Measurements from ENCODE around the gene ZNF599. TPM values are rescaled to one million over a fixed set of nuclear protein-coding genes. Genes with fewer than 3 reads are reported as not detected.
A peak's percentile ranks its signal among the peaks of the same experiment; 100 is the strongest.

ZNF599 gene
- total and polyA plus RNA-seq, 2 of the 13 experiments (the other 11 are each of a cell fraction or from before 2014, with no cell fraction given): 5.8 to 7.3 TPM

DNA sequence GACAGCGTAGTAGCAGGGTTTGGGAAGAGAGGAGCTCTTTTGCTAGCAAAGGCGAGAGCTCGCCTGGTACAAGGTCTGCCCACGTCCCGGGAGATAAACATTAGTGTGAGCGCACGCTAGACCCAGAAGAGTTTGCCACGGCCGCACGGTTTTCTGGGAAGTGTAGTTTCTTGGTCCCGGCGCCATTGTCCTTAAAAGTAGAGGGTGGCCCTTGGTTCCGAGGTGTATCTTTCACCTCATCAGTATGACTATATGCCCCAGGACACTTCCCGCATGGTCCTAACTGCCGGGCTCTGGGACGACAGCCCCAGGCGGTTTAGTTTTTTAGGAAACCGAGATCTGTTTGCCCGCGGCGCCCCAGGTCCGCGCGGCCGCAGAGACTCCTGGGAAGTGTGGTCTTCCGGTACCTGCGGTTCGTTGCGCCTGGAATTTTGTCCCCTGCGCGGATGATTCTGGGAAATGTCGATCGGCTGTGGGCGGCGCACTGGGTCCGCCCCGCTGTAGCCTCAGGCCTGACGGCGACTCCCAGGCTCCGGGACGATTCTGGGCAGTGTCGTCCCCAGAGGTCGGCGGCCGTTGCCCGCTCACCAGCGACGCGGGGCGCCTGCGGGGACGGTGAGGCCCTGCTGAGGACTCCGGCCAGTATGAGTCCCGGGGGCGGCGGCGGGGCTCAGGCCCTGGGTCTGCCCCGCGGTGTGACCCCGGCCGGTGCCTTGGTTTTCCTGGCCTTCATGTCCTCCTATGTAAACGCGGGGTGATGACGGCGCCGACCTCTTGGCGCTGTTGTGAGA is 39.1 kb downstream of the ZNF599 start, which contains the start of gene ZNF181 (continued):
- TF ChIP-seq, protein P1, sequence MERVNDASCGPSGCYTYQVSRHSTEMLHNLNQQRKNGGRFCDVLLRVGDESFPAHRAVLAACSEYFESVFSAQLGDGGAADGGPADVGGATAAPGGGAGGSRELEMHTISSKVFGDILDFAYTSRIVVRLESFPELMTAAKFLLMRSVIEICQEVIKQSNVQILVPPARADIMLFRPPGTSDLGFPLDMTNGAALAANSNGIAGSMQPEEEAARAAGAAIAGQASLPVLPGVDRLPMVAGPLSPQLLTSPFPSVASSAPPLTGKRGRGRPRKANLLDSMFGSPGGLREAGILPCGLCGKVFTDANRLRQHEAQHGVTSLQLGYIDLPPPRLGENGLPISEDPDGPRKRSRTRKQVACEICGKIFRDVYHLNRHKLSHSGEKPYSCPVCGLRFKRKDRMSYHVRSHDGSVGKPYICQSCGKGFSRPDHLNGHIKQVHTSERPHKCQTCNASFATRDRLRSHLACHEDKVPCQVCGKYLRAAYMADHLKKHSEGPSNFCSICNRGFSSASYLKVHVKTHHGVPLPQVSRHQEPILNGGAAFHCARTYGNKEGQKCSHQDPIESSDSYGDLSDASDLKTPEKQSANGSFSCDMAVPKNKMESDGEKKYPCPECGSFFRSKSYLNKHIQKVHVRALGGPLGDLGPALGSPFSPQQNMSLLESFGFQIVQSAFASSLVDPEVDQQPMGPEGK (CRISPR knock-in tag; IDR thresholded peaks at IDR 0.05): peak; percentile 49
- TF ChIP-seq ZNF496 (CRISPR knock-in tag; IDR thresholded peaks at IDR 0.05; ENCODE audit: insufficient replicate concordance) (no peak), HNF4A (CRISPR knock-in tag; IDR thresholded peaks at IDR 0.05) (peak; percentile 57), ZNF569 (CRISPR knock-in tag; IDR thresholded peaks at IDR 0.05; ENCODE audit: borderline replicate concordance) (no peak), RFXAP (CRISPR knock-in tag; IDR thresholded peaks at IDR 0.05; ENCODE audit: borderline replicate concordance) (no peak), SMAD3 (CRISPR knock-in tag; IDR thresholded peaks at IDR 0.05) (peak; percentile 22; the same call in 1 of the 2 replicates), ZNF20 (CRISPR knock-in tag; IDR thresholded peaks at IDR 0.05) (no peak), EZH2 (conservative IDR thresholded peaks at IDR 0.05; ENCODE audit: low read depth, low read length) (no peak), ZNF121 (CRISPR knock-in tag; IDR thresholded peaks at IDR 0.05) (peak; percentile 63), KLF11 (CRISPR knock-in tag; IDR thresholded peaks at IDR 0.05) (peak; percentile 39; the same call in 1 of the 2 replicates), TEAD3 (CRISPR knock-in tag; optimal IDR thresholded peaks at IDR 0.05; ENCODE audit: borderline replicate concordance) (peak; percentile 89), ZFP1 (CRISPR knock-in tag; IDR thresholded peaks at IDR 0.05) (no peak), RFX3 (CRISPR knock-in tag; IDR thresholded peaks at IDR 0.05) (no peak), ZNF83 (CRISPR knock-in tag; IDR thresholded peaks at IDR 0.05; ENCODE audit: borderline replicate concordance) (no peak), SRF (IDR thresholded peaks at IDR 0.05; ENCODE audit: low read depth, low read length) (no peak), PHF21A (CRISPR knock-in tag; IDR thresholded peaks at IDR 0.05) (peak; percentile 73), PPARG (CRISPR knock-in tag; conservative IDR thresholded peaks at IDR 0.05) (no peak), NFYB (CRISPR knock-in tag; IDR thresholded peaks at IDR 0.05) (0 out of 2 replicates have a peak, but pooled peaks have one; percentile 21), TBL1XR1 (IDR thresholded peaks at IDR 0.05; ENCODE audit: borderline replicate concordance, low read length, partially characterized antibody) (no peak), TEAD2 (CRISPR knock-in tag; IDR thresholded peaks at IDR 0.05) (no peak)
- TF ChIP-seq, protein P2, sequence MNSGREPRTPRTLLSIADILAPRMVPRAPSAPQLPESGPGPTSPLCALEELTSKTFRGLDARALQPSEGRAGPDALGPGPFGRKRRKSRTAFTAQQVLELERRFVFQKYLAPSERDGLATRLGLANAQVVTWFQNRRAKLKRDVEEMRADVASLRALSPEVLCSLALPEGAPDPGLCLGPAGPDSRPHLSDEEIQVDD (CRISPR knock-in tag; IDR thresholded peaks at IDR 0.05; ENCODE audit: borderline replicate concordance): 0 out of 2 replicates have a peak, but pooled peaks have one; percentile 28
- TF ChIP-seq, protein P3, sequence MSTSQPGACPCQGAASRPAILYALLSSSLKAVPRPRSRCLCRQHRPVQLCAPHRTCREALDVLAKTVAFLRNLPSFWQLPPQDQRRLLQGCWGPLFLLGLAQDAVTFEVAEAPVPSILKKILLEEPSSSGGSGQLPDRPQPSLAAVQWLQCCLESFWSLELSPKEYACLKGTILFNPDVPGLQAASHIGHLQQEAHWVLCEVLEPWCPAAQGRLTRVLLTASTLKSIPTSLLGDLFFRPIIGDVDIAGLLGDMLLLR (CRISPR knock-in tag; IDR thresholded peaks at IDR 0.05): peak; percentile 63; the same call in 1 of the 2 replicates
- TF ChIP-seq, protein P4, sequence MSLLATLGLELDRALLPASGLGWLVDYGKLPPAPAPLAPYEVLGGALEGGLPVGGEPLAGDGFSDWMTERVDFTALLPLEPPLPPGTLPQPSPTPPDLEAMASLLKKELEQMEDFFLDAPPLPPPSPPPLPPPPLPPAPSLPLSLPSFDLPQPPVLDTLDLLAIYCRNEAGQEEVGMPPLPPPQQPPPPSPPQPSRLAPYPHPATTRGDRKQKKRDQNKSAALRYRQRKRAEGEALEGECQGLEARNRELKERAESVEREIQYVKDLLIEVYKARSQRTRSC (CRISPR knock-in tag; IDR thresholded peaks at IDR 0.05; ENCODE audit: low read depth): no peak

Measured in HepG2 (cell line).